Stimulated activated CD8-positive, alpha-beta memory T cell treated with anti-CD3 and anti-CD28 coated beads, Interleukin-4, amount 100 ng/mL, for 1 hour (primary cell): ENCODE data around the gene TCP1.
"Not testable (repeated sequence)": the region's sequence is repeated elsewhere in the genome, so short reads cannot be mapped to it uniquely, and the experiment has no call there.

Source experiments
- DNase-seq, 2 donors: peaks; one replicate each; pipeline ENCODE4 v3.0.0-alpha.2; 2020; ENCODE audit warnings: low read depth in 2 of 2, low spot score in 1 of 2

TCP1 gene

DNA sequence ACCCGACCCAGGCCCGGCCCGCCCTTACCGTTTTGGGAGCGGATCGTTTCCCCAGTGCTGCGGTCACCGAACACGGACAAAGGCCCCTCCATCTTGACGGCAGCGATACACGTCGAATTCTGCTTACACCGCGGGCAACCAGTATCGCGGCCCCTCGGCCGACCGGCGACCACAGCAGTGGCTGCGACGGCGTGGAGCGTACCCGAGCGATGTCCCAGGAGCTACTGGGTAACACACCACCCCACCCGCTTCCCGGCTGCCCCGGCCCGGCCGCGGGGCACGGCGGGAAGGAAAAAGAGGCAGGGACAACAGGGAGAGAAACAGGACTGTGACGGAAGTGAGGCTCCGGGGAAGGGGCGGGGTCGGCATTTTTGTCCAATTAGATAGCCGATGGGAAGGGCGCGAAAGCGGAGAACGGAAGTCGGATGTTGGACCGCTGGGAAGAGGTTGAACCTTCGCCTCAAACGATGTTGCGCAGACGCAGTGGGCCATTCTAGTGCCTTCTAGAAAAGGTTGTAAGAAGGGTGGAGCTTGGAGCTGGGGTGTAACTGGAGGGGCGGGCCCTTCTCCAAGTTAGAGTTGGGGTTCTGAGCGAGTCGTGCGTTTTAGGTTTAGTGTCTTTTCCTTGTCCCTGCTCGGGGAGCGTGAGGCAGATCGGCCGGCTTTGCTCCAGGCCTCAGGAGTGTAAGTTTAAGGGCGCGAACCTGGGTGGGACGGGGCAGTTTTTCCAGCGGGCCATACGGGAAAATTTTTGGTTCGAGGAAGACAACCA is at the start of gene TCP1:
TCP1 (minus strand) TSS at position 226 of the 772 bp plus-strand sequence; CDS start at position 92, 134 bp downstream.
- DNase-seq: peak; percentile 98 to 99

DNA sequence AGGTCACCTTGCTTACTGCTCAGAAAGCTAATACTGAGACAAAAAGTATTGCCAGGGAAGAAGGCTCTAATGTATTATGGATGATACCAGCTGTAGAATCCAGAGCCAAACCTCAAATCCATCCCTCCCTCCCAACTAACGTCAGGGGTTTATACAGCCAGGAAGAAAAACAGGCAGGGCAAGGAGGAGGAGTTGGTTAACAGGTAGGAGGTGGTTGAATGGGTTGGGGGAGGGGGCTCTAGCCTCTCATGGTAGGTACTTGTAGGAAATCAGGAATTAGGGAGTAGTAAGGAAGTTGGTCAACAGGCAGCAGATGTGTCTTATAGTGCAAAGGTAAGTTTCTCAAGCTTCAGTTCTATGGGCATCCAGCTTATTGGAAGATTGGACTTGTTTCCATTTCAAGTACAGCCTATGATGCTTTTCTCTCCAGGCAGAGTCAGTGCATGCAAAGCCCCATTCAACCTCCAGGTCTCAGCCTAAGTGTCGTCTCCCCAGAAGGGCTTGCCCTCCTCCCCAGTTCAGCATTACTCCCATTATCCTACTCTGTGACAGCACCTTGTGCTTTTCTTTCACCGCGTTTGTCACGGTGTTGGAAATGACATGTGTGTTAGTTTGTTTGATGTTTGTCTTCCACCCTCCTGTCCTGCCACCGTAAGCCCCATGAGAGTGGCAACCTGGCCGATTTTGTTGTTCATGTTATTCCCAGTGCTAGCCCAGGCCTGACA is 48.8 kb upstream of the TCP1 start:
- DNase-seq: no peak

DNA sequence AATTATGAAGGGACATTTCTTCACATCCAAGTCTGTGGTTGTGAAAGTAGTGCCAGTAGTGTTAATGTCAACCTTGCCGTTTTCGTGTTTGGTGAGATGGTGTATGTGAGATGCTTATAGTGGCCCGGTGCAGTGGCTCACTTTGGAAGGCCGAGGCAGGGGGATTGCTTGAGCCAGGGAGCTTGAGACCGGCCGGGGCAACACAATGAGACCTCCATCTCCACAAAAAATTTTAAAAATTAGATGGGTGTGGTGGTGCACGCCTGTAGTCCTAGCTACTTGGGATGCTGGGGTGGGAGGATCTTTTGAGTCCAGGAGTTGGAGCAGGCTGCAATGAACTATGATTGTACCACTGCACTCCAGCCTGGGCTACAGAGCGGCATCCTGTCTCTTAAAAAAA is 48.1 kb upstream of the TCP1 start:
- no peak for DNase-seq

DNA sequence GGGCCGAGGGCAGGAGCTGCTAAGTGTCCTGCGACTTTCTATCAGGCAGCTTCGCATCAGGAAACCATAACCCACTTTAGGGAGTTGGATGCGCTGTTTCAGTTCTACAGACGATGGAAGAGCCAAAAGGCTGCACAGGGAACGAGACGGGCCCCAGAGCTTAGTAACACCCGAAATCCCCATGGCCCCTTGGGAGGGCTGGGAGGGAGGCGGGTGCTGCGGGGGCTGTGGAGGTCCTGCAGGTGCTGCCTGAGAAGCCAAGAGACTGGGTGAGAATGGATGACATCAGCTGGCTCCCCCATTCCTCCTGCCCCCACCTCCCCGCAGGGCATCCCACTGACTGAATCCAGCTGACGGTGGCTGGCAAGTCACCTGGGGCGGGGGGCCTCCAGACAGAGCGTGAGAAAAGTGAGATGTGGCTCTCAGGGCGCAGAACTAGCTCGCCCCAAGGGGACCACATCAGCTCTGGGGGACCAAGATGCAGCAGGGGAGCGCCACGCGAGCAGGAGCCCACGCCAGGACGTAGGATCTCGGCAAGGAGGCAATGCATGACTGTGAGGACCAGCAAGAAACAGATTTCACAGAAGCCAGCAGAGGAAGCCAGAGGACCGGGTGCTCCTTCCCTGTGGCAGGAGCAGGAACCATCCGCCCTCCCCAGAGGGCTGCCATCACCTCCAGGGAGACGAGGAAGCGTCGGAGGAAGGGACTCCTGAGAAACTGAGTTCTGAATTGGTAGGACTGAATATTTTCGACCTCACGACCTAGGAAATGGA is 47.5 kb upstream of the TCP1 start:
- no peak for DNase-seq

DNA sequence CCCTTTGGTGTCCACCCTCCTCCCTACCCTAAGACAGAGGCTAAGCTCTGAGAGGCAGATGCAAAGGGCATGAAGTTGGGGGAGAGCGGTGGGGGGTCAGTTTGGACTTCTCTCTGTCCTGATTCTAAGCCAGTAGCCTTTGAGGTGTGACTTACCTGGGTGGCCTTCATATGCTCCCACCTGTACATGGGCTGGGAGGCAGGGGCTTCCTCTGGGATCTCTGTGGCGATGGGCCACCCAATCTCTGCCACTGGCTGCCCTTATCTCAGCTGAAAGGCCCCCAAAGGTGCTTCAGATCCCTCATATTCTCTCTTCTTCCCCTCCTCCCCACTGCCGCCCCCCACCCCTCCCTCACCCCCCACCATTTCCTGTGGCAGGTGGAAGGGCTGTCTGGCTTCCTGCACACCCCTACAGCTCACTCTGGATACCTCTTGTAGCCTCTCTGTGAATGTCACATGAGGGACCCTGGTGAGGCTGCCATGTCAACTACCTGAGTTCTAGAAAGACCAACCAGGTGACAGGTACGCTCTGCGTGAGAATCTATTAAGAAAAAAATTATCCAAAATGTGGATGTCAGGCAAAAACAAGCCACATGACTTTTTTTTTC is 44.7 kb upstream of the TCP1 start:
- no peak for DNase-seq

DNA sequence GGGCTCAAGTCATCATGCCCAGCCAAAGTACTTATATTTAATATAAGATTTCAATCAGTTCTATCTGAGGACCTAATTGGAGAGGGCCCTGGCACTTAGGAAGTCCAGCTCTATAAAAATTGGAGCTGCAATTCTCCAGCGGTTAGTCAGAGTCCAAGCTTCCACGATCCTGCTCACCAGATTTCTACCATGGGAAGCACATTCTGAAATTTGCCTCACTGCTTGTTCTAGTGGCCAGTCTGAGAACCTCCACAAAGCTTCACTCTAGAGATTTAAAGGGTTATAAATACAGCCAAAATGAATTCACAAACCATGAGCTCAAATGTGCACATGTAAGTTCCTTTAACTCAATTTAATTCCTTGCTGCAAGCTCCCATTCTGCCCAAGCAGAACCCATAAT is 44.2 kb upstream of the TCP1 start:
- no peak for DNase-seq

DNA sequence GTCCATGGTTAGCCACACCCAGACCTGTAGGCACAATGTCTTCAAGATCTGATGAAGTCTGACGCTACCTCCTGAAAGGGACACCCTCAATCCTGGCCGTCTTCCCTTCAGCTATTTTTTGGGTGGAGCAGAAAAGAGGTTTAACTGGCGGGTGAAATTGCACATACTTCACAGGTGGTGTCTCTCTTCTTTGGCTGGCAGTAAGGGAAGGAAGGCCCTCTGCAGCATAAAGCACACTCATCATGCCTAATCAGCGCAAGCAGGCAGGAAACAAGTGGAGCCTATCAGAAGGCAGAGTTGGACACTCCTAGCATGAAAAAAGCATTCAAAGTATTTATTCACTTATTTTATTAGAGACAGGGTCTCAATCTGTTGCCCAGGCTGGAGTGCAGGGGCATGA is 43.5 kb upstream of the TCP1 start:
- DNase-seq: no peak

DNA sequence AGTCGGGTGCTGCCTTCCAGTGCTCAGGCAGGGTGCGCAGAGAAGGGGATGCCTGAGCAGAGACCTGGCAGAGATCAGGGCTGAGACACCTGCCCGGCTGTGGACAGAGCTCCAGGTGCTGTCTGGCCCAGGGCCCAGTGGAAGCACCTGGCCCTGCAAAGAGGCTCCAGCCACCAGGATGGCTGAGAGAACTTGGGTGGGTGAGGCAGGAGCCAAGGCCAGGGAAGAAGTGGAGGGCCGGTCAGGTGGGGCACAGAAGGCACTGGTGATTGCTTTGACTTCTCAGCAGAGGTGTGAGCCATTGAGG is 41.9 kb upstream of the TCP1 start:
- no peak for DNase-seq

DNA sequence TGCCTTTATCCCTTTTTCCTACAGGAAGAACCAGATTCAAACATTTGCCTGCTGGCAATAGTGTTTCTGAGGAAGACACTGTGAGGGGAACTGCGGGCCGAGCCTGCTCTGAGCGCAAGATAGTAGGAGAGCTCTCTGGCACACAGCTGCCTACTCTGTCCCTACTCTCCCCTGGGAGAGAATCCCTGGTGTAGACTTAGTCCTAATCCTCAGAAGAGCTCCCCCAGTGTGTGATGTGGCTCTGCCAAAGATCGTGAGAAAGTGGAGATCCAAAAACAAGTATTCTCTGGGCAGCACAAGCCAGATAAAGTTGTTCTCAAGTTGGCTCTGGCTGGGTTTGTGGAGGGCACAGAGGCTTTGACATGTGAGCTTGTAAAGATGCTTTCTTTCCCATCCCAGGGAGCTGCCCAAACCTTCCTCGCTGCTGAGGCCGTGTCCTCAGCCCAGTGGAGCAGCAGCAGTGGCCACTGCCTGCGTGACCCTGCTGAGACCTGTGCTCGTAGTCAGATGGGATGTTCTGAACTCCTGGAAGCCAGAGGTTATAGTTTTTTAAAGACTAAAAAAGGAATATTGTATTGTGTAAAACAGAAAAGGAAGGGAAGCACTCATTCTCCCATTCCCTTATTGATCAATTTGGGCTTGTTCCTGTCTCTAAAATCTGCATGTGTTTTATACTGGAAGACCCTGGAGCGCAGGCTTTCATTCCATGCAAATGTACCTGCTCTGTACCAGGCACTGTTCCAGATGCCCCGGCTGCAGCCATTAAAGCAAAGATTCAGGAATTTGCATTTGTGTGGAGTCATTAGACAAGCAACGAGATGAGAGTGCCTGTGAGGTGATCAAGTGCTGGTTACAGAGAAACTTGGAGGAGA is 41.3 kb upstream of the TCP1 start:
- no peak for DNase-seq

DNA sequence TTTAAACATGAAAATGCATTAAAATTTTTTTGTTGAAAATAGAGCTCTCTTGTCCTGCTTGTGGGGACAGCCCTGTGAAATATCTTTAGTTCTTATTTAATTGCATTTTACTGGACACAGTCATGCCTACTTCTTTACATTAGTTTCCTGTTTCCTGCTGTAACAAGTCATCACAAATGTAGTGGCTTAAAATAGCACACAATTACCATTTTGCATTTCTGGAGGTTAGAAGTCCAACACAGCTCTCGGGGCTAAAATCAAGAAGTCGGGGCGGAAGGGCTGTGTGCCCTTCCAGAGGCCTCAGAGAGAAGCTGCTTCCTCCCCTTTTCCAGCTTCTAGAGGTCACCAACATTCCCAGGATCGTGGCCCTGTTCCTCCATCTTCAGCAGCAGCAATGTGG is 40.1 kb upstream of the TCP1 start:
- no peak for DNase-seq

DNA sequence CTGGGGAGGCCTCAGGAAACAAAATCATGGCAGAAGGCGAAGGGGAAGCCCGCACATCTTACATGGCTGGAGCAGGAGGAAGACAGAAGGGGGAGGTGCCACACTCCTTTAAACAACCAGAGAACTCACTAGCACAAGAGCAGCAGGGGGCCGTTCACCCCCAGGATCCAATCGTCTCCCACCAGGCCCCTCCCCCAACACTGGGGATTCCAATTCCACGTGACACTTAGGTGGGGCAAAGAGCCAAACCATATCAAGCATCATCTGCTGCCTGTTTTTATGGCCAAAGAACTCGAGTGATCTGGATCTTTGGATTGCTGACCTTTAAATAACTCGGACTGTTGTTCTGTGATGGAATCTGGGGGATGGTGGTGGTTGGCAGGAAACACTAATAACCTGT is 38.7 kb upstream of the TCP1 start:
- DNase-seq: no peak

DNA sequence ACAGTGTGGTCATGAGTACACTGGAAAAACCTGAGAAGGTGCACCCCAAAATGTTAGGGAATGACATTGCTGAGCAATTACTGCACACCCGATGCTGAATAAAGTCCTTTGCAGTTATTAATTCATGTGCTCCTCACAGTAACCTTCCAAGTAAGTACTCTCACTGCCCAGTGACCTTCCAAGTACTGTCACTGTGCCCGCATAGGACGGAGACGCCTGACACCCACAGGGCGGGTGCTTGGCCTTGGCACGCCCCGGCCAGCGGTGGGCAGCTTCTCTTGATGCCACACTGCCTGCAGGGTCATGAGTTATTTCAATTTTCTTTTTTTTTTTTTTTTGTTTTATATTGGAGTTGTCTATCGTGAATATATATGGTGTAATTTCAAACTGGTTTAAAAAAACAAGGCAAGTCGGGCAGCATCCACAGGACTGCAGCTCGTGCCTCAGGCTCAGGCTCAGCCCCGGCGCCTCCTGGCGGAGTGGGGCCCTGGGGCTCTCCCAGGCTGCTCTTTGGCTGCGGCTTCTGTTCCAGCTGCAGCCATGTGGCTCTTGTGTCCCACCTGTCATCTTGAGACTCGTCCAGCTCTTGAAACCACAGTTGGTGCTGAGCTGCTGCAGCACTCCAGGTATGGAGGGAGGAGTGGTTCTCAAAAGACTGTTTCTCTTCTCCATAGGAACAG is 37.7 kb upstream of the TCP1 start:
- DNase-seq: no peak

DNA sequence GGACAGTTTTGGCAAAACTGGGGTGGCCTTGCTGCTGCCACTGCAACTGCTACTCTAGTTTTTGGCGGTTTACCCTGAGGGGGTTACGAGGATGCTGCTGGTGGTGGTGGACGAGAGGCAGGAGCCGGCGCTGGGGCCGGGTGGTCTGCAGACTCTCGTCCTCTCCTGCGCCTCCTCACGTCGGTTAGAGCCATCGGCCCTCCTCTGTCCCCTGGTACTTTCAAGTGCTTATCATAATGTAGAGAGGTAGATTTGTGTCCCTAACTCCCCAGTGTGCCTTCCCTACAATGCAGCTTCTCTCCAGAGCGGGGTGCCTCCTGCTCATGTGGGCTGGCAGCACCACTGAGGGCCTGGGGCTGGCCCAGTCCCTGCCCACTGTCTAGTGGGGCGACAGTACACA is 36.6 kb upstream of the TCP1 start:
- DNase-seq: no peak

DNA sequence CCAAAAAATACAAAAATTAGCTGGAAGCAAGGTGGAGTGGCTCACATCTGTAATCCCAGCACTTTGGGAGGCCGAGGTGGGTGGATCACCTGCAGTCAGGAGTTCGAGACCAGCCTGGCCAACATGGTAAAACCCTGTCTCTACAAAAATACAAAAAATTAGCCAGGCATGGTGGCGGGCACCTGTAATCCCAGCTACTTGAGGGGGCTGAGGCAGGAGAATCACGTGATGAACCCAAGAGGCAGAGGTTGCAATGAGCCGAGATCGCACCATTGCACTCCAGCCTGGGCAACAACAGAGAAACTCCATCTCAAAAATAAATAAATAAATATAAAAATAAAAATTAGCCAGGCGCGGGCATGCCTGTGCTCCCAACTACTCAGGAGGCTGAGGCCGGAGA is 35.3 kb upstream of the TCP1 start:
- not testable (repeated sequence) for DNase-seq

DNA sequence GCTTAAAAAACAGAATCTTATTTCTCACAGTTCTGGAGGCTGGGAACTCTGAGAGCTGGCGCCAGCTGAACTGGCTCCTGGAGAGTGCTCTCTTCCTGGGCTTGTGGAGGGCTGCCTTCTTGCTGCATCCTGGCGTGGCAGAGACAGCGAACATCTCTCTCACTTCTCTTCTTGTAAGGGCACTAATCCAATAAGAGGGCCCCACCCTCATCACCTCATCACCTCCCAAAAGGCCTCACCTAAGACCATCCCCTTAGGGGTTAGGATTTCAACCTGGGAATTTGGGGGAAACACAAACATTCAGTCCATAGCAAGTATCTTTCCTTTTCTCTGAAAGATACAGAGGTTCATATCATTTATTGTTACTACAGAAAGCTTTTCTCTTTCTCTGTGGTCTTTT is 34.6 kb upstream of the TCP1 start:
- no peak for DNase-seq

DNA sequence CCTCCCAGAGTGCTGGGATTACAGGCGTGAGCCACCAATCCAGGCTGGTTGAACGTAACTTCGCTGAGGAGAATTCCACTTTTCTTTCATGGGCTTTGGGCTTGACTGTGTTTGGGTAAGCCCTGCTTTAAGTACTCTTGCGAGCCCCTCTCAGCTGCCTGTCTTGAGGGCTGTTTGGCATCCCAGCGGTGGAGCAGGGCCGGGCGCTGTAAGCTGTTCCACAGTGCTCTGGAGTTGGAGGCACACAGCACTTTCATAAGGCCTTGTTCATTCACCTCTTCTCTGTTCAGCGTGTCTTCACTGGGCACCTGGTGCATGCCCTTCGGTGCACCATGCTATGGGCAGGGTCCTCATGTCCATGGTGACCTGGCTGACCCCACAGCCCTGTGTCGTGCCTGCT is 32.3 kb upstream of the TCP1 start:
- DNase-seq: no peak

DNA sequence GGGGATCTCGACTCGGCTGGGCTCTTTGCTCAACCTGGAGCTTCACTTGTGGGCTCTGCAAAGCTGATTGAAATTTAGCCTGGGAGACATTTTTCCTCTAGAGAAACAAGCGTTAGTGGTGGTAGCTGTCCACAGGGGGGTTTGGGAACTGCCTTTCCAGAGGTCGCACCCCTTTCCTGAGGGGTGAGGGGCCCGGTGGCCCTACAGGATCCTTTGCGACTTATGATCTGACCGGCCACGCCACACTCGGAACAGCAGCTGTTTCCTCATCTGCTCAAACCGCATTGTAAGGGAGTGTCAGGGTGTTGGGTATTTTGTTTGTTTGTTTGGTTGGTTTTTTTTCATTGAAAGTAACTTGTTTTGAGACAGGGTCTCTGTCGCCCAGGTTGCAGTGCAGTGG is 31.7 kb upstream of the TCP1 start:
- DNase-seq: no peak

DNA sequence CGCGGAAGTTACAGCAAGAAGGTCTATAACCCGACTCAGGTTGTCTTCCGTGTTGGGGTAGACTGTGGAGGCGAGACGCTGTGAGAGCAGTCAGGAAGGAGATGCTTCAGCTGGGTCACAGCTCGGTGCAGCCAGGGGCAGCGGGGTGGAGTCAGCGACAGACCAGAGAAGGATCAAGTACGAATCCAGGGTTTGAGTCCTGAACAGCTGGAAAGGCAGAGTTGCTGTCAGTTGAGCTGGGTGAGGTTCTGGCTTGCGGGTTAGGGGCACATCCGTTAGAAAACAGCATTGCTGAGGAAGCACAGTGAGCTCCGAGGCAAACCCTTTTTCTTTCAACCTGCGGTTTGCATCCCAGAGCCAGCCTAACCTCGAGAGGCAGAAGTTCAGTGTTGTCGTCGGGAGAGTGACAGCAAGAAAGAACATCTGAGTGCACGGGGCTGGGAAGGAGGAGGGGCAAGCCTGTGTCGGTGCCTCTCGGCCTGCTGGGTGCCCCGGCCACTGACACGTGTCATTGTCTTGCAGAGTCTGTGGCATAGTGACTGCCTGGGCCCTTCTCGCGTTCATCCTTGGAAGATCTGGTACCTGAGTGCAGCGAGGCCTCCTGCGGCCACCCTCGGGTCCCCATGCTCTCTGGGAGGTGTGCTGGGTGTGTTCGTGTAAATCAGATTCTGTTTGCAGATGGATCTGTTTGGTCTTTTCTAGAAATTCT is 30.7 kb upstream of the TCP1 start:
- no peak for DNase-seq

DNA sequence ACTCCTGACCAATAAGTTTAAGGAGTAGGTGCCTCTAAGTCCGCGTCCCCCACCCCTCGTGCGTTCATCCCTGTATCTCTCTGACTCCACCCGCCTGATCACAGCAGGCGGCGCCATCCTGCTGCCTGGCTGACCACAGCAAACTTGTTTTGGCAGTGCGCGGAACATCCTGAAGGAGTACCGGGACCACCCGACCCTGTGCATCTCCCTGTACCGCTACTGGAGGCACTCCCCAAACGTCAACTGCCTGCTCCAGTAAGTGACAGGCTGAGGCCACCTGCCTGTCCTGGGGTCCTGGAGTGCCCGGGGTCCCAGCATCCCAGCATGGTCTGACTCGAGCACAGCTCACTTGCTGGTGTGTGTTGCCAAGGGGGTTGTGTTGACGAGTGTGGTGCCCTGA is 29.7 kb upstream of the TCP1 start:
- no peak for DNase-seq
